Measurements from ENCODE around the gene NADK2.

GRCh38 chr5:36145311-36145710 is 96.4 kb downstream of the NADK2 start:
- TF ChIP-seq, protein P1, sequence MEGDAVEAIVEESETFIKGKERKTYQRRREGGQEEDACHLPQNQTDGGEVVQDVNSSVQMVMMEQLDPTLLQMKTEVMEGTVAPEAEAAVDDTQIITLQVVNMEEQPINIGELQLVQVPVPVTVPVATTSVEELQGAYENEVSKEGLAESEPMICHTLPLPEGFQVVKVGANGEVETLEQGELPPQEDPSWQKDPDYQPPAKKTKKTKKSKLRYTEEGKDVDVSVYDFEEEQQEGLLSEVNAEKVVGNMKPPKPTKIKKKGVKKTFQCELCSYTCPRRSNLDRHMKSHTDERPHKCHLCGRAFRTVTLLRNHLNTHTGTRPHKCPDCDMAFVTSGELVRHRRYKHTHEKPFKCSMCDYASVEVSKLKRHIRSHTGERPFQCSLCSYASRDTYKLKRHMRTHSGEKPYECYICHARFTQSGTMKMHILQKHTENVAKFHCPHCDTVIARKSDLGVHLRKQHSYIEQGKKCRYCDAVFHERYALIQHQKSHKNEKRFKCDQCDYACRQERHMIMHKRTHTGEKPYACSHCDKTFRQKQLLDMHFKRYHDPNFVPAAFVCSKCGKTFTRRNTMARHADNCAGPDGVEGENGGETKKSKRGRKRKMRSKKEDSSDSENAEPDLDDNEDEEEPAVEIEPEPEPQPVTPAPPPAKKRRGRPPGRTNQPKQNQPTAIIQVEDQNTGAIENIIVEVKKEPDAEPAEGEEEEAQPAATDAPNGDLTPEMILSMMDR (IDR thresholded peaks at IDR 0.05; ENCODE audit: extremely low read depth in 1 of 2, insufficient read depth in 1 of 2, low read depth in 1 of 2, low read length in 2 of 2), result no peak
- TF ChIP-seq POLR2AphosphoS5 (IDR thresholded peaks at IDR 0.05; ENCODE audit: insufficient read depth, low read depth, low read length) (no peak), EZH2 (IDR thresholded peaks at IDR 0.05; ENCODE audit: borderline replicate concordance, low read depth, low read length, severe bottlenecking) (no peak)

Measured in endothelial cell of umbilical vein (primary cell).